IMR-90 (cell line): ENCODE measurements around the gene DMXL1. TPM values are rescaled to one million over a fixed set of nuclear protein-coding genes. Genes with fewer than 3 reads are reported as not detected.

Experiments
- ATAC-seq: fragments of 200-7000 bp; cut with Tn5 transposase; 2 replicates; pipeline ENCODE4 v1.9.1; 2020; ENCODE audit warnings: low read depth, mild to moderate bottlenecking, moderate library complexity
- BruUV-seq: library from RNA; stranded (reverse); fragments of 400-500 nt; replicated peaks from 2 replicates; lab custom pipeline; 2021; lab: Mats Ljungman, UMichigan
- CTCF ChIA-PET: fragments of 300-600 bp; formaldehyde crosslinking; extraction: SDS; loops from one replicate; lab custom pipeline; 2021; ENCODE audit warnings: antibody characterized with exemption; lab: Yijun Ruan, JAX
- POLR2A ChIA-PET: fragments of 300-600 bp; sonication (Branson Sonifier 250); formaldehyde crosslinking; loops from one replicate; lab custom pipeline; 2022; ENCODE audit warnings: antibody characterized with exemption; ENCODE audit not compliant: unreplicated experiment; lab: Charles Lee
- DNase-seq: peaks from one replicate; pipeline ENCODE4 v3.0.0; 2013
- H2AFZ ChIP-seq: replicated peaks from 2 replicates; pipeline ENCODE3; 2013; ENCODE audit warnings: low read length, mild to moderate bottlenecking; ENCODE audit not compliant: poor library complexity
- H2AK5ac ChIP-seq: 2 replicates; pipeline ENCODE4 v1.6.1; 2013; ENCODE audit warnings: low read depth, low read length, inconsistent platforms
- H2AK9ac ChIP-seq: replicated peaks from 2 replicates; pipeline ENCODE3; 2013; ENCODE audit warnings: mild to moderate bottlenecking, low read depth, low read length, moderate library complexity; ENCODE audit not compliant: poor library complexity
- H2BK120ac ChIP-seq: 2 replicates; pipeline ENCODE4 v1.6.1; 2013; ENCODE audit warnings: low read depth, low read length, inconsistent platforms
- H2BK15ac ChIP-seq: 3 replicates; pipeline ENCODE4 v1.6.1; 2013; ENCODE audit warnings: low read depth, low read length, inconsistent platforms
- H2BK20ac ChIP-seq: 2 replicates; pipeline ENCODE4 v1.6.1; 2013; ENCODE audit warnings: low read depth, mild to moderate bottlenecking, inconsistent platforms, low read length, moderate library complexity
- H2BK5ac ChIP-seq: 2 replicates; pipeline ENCODE4 v1.6.1; 2013; ENCODE audit warnings: mild to moderate bottlenecking, low read depth, low read length, inconsistent platforms; ENCODE audit not compliant: poor library complexity, severe bottlenecking
- H3K14ac ChIP-seq: replicated peaks from 2 replicates; pipeline ENCODE4 v1.6.1; 2013; ENCODE audit warnings: low read depth, low read length, inconsistent platforms
- H3K18ac ChIP-seq: 2 replicates; pipeline ENCODE4 v1.6.1; 2013; ENCODE audit warnings: low read depth, low read length, control low read depth
- H3K23ac ChIP-seq: 2 replicates; pipeline ENCODE4 v1.6.1; 2013; ENCODE audit warnings: low read depth, low read length, inconsistent platforms
- H3K27ac ChIP-seq: 2 replicates; pipeline ENCODE4 v1.5.1; 2013; ENCODE audit warnings: mild to moderate bottlenecking, control low read depth, low read length; ENCODE audit not compliant: insufficient read depth
- H3K27me3 ChIP-seq: 2 replicates; pipeline ENCODE4 v1.6.1; 2013; ENCODE audit warnings: low read length; ENCODE audit not compliant: control insufficient read depth, insufficient read depth
- H3K36me3 ChIP-seq: 2 replicates; pipeline ENCODE4 v1.6.1; 2013; ENCODE audit warnings: low read length, mixed read lengths; ENCODE audit not compliant: control insufficient read depth, insufficient read depth
- H3K4ac ChIP-seq: 2 replicates; pipeline ENCODE4 v1.6.1; 2013; ENCODE audit warnings: low read depth, low read length, inconsistent platforms
- H3K4me1 ChIP-seq: 2 replicates; pipeline ENCODE4 v1.6.1; 2013; ENCODE audit warnings: low read length, mixed read lengths; ENCODE audit not compliant: control insufficient read depth, insufficient read depth
- H3K4me2 ChIP-seq: 2 replicates; pipeline ENCODE4 v1.6.1; 2013; ENCODE audit warnings: low read depth, mild to moderate bottlenecking, control low read depth, low read length, moderate library complexity
- H3K4me3 ChIP-seq: 2 replicates; pipeline ENCODE4 v1.5.1; 2013; ENCODE audit warnings: low read depth, mild to moderate bottlenecking, control low read depth, low read length, moderate library complexity; ENCODE audit not compliant: insufficient read depth
- H3K56ac ChIP-seq: 2 replicates; pipeline ENCODE4 v1.6.1; 2013; ENCODE audit warnings: low read length, inconsistent platforms; ENCODE audit not compliant: insufficient read depth; ENCODE audit errors: extremely low read depth
- H3K79me1 ChIP-seq, 2 experiments: 2 replicates each; pipeline ENCODE4 v1.6.1; 2013; ENCODE audit warnings: low read length in 2 of 2, inconsistent platforms in 1 of 2, low read depth in 1 of 2
- H3K9ac ChIP-seq: 2 replicates; pipeline ENCODE4 v1.6.1; 2013; ENCODE audit warnings: low read depth, low read length, control low read depth
- H3K9me1 ChIP-seq: 2 replicates; pipeline ENCODE4 v1.6.1; 2013; ENCODE audit warnings: low read length, inconsistent platforms; ENCODE audit not compliant: insufficient read depth
- H3K9me3 ChIP-seq: 2 replicates; pipeline ENCODE4 v1.6.1; 2013; ENCODE audit warnings: low read length; ENCODE audit not compliant: control insufficient read depth, insufficient read depth
- H4K20me1 ChIP-seq: 2 replicates; pipeline ENCODE4 v1.6.1; 2013; ENCODE audit warnings: low read length, inconsistent platforms; ENCODE audit not compliant: insufficient read depth
- H4K5ac ChIP-seq: 2 replicates; pipeline ENCODE4 v1.6.1; 2013; ENCODE audit warnings: mild to moderate bottlenecking, low read depth, low read length, control low read depth
- H4K8ac ChIP-seq, 2 experiments: 2 replicates each; pipeline ENCODE4 v1.6.1; 2013; ENCODE audit warnings: low read depth in 2 of 2, low read length in 2 of 2, control low read depth in 1 of 2, inconsistent platforms in 1 of 2
- H4K91ac ChIP-seq: 2 replicates; pipeline ENCODE4 v1.6.1; 2013; ENCODE audit warnings: low read depth, low read length, inconsistent platforms; ENCODE audit not compliant: insufficient read depth
- FOS ChIP-seq: fragments of 150-350 bp; IDR thresholded peaks from 2 replicates; pipeline ENCODE4 v1.6.1; 2016; ENCODE audit warnings: low read depth, low read length
- MAFK ChIP-seq: IDR thresholded peaks from 2 replicates; pipeline ENCODE4 v1.6.1; 2012; ENCODE audit warnings: low read depth, low read length, improper control_type of control experiment
- RCOR1 ChIP-seq: IDR thresholded peaks from 2 replicates; pipeline ENCODE4 v1.6.1; 2012; ENCODE audit warnings: mild to moderate bottlenecking, low read length, improper control_type of control experiment; ENCODE audit not compliant: insufficient replicate concordance
- WGBS, 2 experiments: methylation state at CpG; one replicate each; pipeline versions ENCODE4 v1.1.5 to v1.1.7; 2013; ENCODE audit warnings: missing lambda C conversion rate in 2 of 2; ENCODE audit not compliant: insufficient read length in 1 of 2; ENCODE audit errors: extremely low coverage in 2 of 2; 5-methylcytosine and 5-hydroxymethylcytosine counted together
- dilution Hi-C: fragments of 300-500 bp; cut with HindIII; formaldehyde crosslinking; loops from one replicate; pipeline ENCODE4 v1.14.3; 2018; ENCODE audit warnings: low sequenced_read_pairs; ENCODE audit not compliant: unreplicated experiment
- in situ Hi-C: fragments of 300-500 bp; cut with MboI; formaldehyde crosslinking; loops from 3 replicates; pipeline ENCODE4 v1.14.3; 2019; ENCODE audit warnings: low sequenced_read_pairs, inconsistent platforms, mixed read lengths
- intact Hi-C: fragments of 100-400 bp; cut with micrococcal nuclease; formaldehyde crosslinking; loops from 2 replicates; pipeline ENCODE4 v1.10.0; 2022
- polyA plus RNA-seq, 3 experiments: library from polyadenylated mRNA; depleted of rRNA; stranded (reverse); fragments of >200 nt; gene quantifications; 2 replicates each; pipeline ENCODE4 v1.2.3, GENCODE V29; 2012; ENCODE audit warnings: low replicate concordance in 1 of 3
- total RNA-seq: library from RNA; depleted of rRNA; stranded (reverse); fragments of >200 nt; gene quantifications from 2 replicates; pipeline ENCODE4 v1.2.3, GENCODE V29; 2012
- TF ChIP-seq, protein P1 (sequence below): conservative IDR thresholded peaks from 2 replicates; pipeline ENCODE4 v1.5.1; 2012; ENCODE audit warnings: mild to moderate bottlenecking, low read depth, low read length, improper control_type of control experiment

Gene DMXL1
- total and polyA plus RNA-seq, 2 of the 4 experiments (the other 2 are of a cell fraction), result 8.1 to 21.5 TPM

DNA sequence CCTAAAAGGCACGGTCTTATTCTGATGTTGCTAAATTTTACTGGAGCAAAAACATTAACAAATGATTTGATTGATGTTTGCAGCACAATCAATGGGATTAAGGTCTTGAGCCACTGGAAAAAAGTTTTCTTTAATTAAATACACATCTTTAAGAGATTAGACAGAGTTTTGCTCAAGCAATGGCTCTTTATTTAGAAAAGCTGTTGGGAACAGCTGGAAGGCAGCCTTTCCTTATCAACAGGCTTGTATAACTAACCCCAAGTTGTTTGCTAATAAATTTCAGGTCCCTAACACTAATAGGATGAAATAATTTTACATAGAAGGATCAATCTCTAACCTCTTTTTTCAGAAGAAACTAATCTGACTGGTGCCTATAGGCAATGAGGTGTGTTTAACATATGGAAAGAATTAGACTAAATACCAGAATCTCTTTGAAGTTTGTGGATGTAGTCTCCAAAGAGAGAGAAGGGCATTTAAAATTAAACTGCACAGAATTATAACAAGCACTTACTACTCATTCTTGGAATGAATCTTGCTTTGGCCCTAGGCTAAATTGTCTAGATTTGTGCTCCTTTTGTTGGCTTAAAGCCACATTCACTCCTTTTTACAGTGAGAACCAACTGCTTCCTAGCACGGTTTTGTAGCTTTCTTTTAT lies 217.6 kb downstream of the DMXL1 start:
- H2BK20ac ChIP-seq, result no peak overlapping the region
- no peak overlapping the region for H4K5ac ChIP-seq
- in situ Hi-C loops, result no loop called here
- no peak overlapping the region for H2BK120ac ChIP-seq
- no peak overlapping the region; the same call in 1 of the 2 replicates for H3K4me2 ChIP-seq
- H3K56ac ChIP-seq, result no peak overlapping the region
- no peak overlapping the region for H3K27ac ChIP-seq
- TF ChIP-seq MAFK, result no peak
- TF ChIP-seq, protein P1, sequence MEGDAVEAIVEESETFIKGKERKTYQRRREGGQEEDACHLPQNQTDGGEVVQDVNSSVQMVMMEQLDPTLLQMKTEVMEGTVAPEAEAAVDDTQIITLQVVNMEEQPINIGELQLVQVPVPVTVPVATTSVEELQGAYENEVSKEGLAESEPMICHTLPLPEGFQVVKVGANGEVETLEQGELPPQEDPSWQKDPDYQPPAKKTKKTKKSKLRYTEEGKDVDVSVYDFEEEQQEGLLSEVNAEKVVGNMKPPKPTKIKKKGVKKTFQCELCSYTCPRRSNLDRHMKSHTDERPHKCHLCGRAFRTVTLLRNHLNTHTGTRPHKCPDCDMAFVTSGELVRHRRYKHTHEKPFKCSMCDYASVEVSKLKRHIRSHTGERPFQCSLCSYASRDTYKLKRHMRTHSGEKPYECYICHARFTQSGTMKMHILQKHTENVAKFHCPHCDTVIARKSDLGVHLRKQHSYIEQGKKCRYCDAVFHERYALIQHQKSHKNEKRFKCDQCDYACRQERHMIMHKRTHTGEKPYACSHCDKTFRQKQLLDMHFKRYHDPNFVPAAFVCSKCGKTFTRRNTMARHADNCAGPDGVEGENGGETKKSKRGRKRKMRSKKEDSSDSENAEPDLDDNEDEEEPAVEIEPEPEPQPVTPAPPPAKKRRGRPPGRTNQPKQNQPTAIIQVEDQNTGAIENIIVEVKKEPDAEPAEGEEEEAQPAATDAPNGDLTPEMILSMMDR, result no peak
- no peak for TF ChIP-seq RCOR1
- no peak for TF ChIP-seq FOS
- peaks cover 17 to 34% of the 10 kb centered on the region in 2 experiments; a peak in 3 of 4 replicates for H3K79me1 ChIP-seq
- no peaks in the 10 kb centered on the region for H3K9me3 ChIP-seq
- intact Hi-C loops, result no loop called here
- peaks cover 13% of the 10 kb centered on the region for H3K4me1 ChIP-seq
- ATAC-seq (no peak), DNase-seq (peak; percentile 34)
- H2AK5ac ChIP-seq, result no peak overlapping the region
- no peak overlapping the region for H2BK5ac ChIP-seq
- no peak overlapping the region for H2BK15ac ChIP-seq
- H2AK9ac ChIP-seq, result no peak overlapping the region
- dilution Hi-C loops, result no loop called here
- ChIA-PET POLR2A (no interaction called here), CTCF (interaction anchor here (0.6 to 0.7 kb wide), 2 partner anchors 11 to 124 kb away, joined by 3 read pairs; no protein-coding TSS in a partner anchor)
- H3K14ac ChIP-seq, result no peak overlapping the region
- H3K18ac ChIP-seq, result peak overlapping the region; percentile 48; the same call in 1 of the 2 replicates
- BruUV-seq, result no TSS peak
- no peak overlapping the region for H3K23ac ChIP-seq
- no peak overlapping the region for H3K4ac ChIP-seq
- no peak overlapping the region for H4K8ac ChIP-seq
- H4K91ac ChIP-seq, result no peak overlapping the region
- no peak overlapping the region for H2AFZ ChIP-seq
- no peak overlapping the region for H3K4me3 ChIP-seq
- WGBS, 2 experiments, result no CpG with 5 or more reads among the region's 2 CpGs
- no peaks in the 10 kb centered on the region for H3K27me3 ChIP-seq
- H3K9ac ChIP-seq, result no peak overlapping the region
- peaks cover 5% of the 10 kb centered on the region for H3K9me1 ChIP-seq
- H3K36me3 ChIP-seq, result no peaks in the 10 kb centered on the region
- H4K20me1 ChIP-seq, result no peaks in the 10 kb centered on the region
